PC-3 (cell line): ENCODE data around the gene EDEM3. TPM values are rescaled to one million over a fixed set of nuclear protein-coding genes. Genes with fewer than 3 reads are reported as not detected.

Experiments
- ATAC-seq: fragments of 200-7000 bp; cut with Tn5 transposase; 2 replicates; pipeline ENCODE4 v1.9.1; 2020; ENCODE audit warnings: mild to moderate bottlenecking, moderate library complexity
- BruUV-seq: library from RNA; stranded (reverse); fragments of 400-500 nt; replicated peaks from 2 replicates; lab custom pipeline; 2021; lab: Mats Ljungman, UMichigan
- CTCF ChIA-PET: fragments of 300-600 bp; sonication (Branson Sonifier 250); formaldehyde crosslinking; loops from one replicate; lab custom pipeline; 2022; ENCODE audit warnings: antibody characterized with exemption; lab: Charles Lee
- POLR2A ChIA-PET: fragments of 300-600 bp; sonication (Branson Sonifier 250); formaldehyde crosslinking; loops from one replicate; lab custom pipeline; 2022; ENCODE audit warnings: antibody characterized with exemption; ENCODE audit not compliant: unreplicated experiment; lab: Charles Lee
- DNase-seq: peaks from one replicate; pipeline ENCODE4 v3.0.0-alpha.2; 2015
- H2AFZ ChIP-seq: fragments of 300-600 bp; sonication (generic); 2 replicates; pipeline ENCODE4 v1.6.0; 2016; ENCODE audit warnings: antibody characterized with exemption, low read length
- H3F3A ChIP-seq: fragments of 300-600 bp; sonication (generic); one replicate; pipeline ENCODE4 v1.6.0; 2017; ENCODE audit warnings: antibody characterized with exemption, low read length, control low read depth, mild to moderate bottlenecking; ENCODE audit not compliant: unreplicated experiment
- H3K27ac ChIP-seq: fragments of 300-600 bp; sonication (generic); 2 replicates; pipeline ENCODE4 v1.5.1; 2016; ENCODE audit warnings: mild to moderate bottlenecking, low read length
- H3K27me3 ChIP-seq: fragments of 300-600 bp; sonication (generic); 2 replicates; pipeline ENCODE4 v1.6.1; 2016; ENCODE audit warnings: low read length, mixed read lengths
- H3K36me3 ChIP-seq: fragments of 300-600 bp; sonication (generic); 2 replicates; pipeline ENCODE4 v1.6.1; 2016; ENCODE audit warnings: low read depth, mixed run types, low read length, mixed read lengths
- H3K4me1 ChIP-seq: fragments of 300-600 bp; sonication (generic); 2 replicates; pipeline ENCODE4 v1.5.1; 2016; ENCODE audit warnings: low read length; ENCODE audit not compliant: insufficient read depth
- H3K4me2 ChIP-seq: fragments of 300-600 bp; sonication (generic); 2 replicates; pipeline ENCODE4 v1.6.0; 2016; ENCODE audit warnings: low read length
- H3K4me3 ChIP-seq: fragments of 300-600 bp; sonication (generic); 2 replicates; pipeline ENCODE4 v1.5.1; 2016; ENCODE audit warnings: mild to moderate bottlenecking, low read length, mixed read lengths
- H3K79me2 ChIP-seq: fragments of 300-600 bp; sonication (generic); 2 replicates; pipeline ENCODE4 v1.6.1; 2017; ENCODE audit warnings: low read length, mixed read lengths
- H3K9ac ChIP-seq: fragments of 300-600 bp; sonication (generic); 2 replicates; pipeline ENCODE4 v1.6.0; 2016; ENCODE audit warnings: mild to moderate bottlenecking, low read length
- H3K9me2 ChIP-seq: fragments of 300-600 bp; sonication (generic); replicated peaks from 2 replicates; pipeline ENCODE4 v1.6.1; 2016; ENCODE audit warnings: mixed run types, low read length, mixed read lengths
- H3K9me3 ChIP-seq: fragments of 300-600 bp; sonication (generic); 2 replicates; pipeline ENCODE4 v1.6.1; 2016; ENCODE audit warnings: low read length, mixed read lengths
- H4K20me1 ChIP-seq: fragments of 300-600 bp; sonication (generic); 2 replicates; pipeline ENCODE4 v1.6.1; 2016; ENCODE audit warnings: low read length, mixed read lengths
- EZH2 ChIP-seq: fragments of 300-600 bp; sonication (generic); IDR thresholded peaks from one replicate; pipeline ENCODE4 v1.6.1; 2017; ENCODE audit warnings: antibody characterized with exemption, mild to moderate bottlenecking, low read length; ENCODE audit not compliant: unreplicated experiment
- EZH2phosphoT487 ChIP-seq: fragments of 300-600 bp; sonication (generic); IDR thresholded peaks from 2 replicates; pipeline ENCODE4 v1.6.1; 2018; ENCODE audit warnings: mild to moderate bottlenecking, antibody characterized with exemption, low read length, borderline replicate concordance
- intact Hi-C: fragments of 100-400 bp; cut with micrococcal nuclease; formaldehyde crosslinking; loops from 2 replicates; pipeline ENCODE4 v1.9.0; 2023
- total RNA-seq: library from RNA; depleted of rRNA; stranded (reverse); fragments of >200 nt; gene quantifications from 2 replicates; pipeline ENCODE4 v1.2.3, GENCODE V29; 2014
- TF ChIP-seq, protein P1 (sequence below): fragments of 300-600 bp; sonication (generic); conservative IDR thresholded peaks from 2 replicates; pipeline ENCODE4 v1.5.1; 2017; ENCODE audit warnings: antibody characterized with exemption, low read depth, mild to moderate bottlenecking, low read length

EDEM3 gene
- total RNA-seq, 1 experiment from 2014 or later = 16.2 TPM

DNA sequence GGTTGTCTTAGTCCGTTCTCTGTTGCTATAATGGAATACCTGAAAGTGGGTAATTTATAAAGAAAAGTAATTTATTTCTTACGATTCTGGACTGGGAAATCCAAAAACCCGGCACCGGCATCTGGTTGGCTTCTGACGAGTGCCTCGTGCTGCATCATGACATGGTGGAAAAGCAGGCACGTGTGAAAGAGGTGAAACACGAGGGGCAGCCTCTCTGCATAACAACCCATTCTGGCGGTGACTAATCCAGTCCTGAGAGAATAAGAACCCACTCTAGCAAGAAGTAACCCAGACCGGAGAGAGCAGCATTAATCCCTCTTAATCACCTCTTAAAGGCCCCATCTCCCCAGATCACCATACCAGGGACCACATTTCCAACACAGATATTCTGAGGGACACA lies 2.7 kb upstream of the EDEM3 start:
- ATAC-seq = no peak
- no peaks in the 10 kb centered on the region for H4K20me1 ChIP-seq
- no peak overlapping the region for H3K4me3 ChIP-seq
- no peak for DNase-seq
- H3K79me2 ChIP-seq = peaks cover 21% of the 10 kb centered on the region
- intact Hi-C loops = no loop called here
- POLR2A ChIA-PET = no interaction called here
- TF ChIP-seq EZH2phosphoT487 = no peak
- TF ChIP-seq, protein P1, sequence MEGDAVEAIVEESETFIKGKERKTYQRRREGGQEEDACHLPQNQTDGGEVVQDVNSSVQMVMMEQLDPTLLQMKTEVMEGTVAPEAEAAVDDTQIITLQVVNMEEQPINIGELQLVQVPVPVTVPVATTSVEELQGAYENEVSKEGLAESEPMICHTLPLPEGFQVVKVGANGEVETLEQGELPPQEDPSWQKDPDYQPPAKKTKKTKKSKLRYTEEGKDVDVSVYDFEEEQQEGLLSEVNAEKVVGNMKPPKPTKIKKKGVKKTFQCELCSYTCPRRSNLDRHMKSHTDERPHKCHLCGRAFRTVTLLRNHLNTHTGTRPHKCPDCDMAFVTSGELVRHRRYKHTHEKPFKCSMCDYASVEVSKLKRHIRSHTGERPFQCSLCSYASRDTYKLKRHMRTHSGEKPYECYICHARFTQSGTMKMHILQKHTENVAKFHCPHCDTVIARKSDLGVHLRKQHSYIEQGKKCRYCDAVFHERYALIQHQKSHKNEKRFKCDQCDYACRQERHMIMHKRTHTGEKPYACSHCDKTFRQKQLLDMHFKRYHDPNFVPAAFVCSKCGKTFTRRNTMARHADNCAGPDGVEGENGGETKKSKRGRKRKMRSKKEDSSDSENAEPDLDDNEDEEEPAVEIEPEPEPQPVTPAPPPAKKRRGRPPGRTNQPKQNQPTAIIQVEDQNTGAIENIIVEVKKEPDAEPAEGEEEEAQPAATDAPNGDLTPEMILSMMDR = no peak
- no peak for TF ChIP-seq EZH2
- no peaks in the 10 kb centered on the region for H3K9me3 ChIP-seq
- no TSS peak for BruUV-seq
- no peaks in the 10 kb centered on the region for H3K9me2 ChIP-seq
- H3K27me3 ChIP-seq = no peaks in the 10 kb centered on the region
- H3K9ac ChIP-seq = no peak overlapping the region
- no peaks in the 10 kb centered on the region for H3F3A ChIP-seq
- H3K4me2 ChIP-seq = no peak overlapping the region
- CTCF ChIA-PET = no interaction called here
- peaks cover 33% of the 10 kb centered on the region for H3K4me1 ChIP-seq
- H3K36me3 ChIP-seq = no peaks in the 10 kb centered on the region
- H2AFZ ChIP-seq = no peak overlapping the region
- H3K27ac ChIP-seq = no peak overlapping the region

DNA sequence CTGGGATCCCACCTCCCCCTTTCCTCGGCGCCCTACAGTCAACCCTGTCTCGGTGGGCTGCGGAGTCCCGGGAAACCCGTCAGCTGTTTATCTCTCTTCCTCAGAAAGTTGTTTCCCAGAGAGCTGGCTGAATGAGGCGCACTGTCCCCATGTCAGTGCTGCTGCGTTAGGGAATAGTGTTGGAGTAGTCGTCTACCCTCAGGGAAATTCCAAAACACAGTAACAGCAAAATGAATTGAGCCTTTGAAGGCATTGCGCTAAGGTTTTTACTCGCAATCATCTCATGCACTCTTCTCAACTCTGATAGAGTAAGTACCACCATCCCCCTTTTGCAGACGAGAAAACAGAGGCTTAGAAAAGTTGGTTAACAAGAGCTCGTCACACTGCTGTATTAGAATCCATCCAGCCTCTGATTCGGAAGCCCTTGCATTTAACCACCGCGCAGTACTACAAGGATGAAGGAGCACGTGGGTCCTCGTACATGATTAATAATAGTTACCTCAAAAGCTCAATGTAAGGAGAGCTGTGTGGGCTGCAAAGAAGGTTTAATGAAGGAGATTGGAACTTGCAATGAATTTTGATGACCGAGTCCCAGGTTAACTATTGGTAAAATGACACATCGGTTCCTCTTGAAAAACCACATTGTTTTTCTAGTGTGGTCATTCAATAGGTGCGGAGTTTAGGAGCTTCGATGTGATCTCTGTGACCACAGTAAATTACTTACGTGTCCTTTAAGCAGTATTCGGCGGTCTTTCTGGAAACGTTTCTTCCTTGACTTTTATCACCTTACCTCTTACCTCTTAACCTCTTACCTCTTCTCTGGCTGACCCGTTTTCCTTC lies 788 bp upstream of the EDEM3 start:
- peak; percentile 57 for DNase-seq
- TSS peak; percentile 77 for BruUV-seq
- no peak for TF ChIP-seq EZH2phosphoT487
- TF ChIP-seq EZH2 = no peak
- TF ChIP-seq, protein P1 = no peak
- Histone ChIP-seq H3K36me3 (no peaks in the 10 kb centered on the region), H3K27ac (peak overlapping the region; percentile 80), H3K27me3 (no peaks in the 10 kb centered on the region), H3K9me2 (no peaks in the 10 kb centered on the region), H3K4me3 (peak overlapping the region; percentile 93), H3K9ac (peak overlapping the region; percentile 79), H2AFZ (peak overlapping the region; percentile 82), H4K20me1 (no peaks in the 10 kb centered on the region), H3K9me3 (no peaks in the 10 kb centered on the region), H3K79me2 (peaks cover 33% of the 10 kb centered on the region), H3F3A (no peaks in the 10 kb centered on the region), H3K4me1 (peaks cover 40% of the 10 kb centered on the region), H3K4me2 (peak overlapping the region; percentile 86)
- ChIA-PET CTCF (no interaction called here), POLR2A (no interaction called here)
- peak; percentile 21 for ATAC-seq
- intact Hi-C loops = loop anchor here (1.0 to 2.0 kb wide), 4 partner anchors 37 to 401 kb away; partner anchors contain the start of genes NIBAN1, SWT1 and TRMT1L
